ENCODE measurements around the gene POLD2.
A peak's percentile ranks its signal among the peaks of the same experiment; 100 is the strongest.

Gene POLD2

DNA sequence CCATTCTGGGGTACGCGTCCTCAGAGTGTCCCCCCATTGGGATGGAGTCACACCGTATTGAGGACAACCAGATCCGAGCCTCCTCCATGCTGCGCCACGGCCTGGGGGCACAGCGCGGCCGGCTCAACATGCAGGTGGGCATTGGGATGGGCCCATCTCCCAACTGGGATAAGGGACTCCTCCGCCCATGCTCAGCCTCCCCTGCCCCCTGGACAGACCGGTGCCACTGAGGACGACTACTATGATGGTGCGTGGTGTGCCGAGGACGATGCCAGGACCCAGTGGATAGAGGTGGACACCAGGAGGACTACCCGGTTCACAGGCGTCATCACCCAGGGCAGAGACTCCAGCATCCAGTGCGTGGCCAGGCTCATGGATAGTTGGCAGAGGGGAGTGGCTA lies 13.4 kb downstream of the POLD2 start:
- TF ChIP-seq, protein P1, sequence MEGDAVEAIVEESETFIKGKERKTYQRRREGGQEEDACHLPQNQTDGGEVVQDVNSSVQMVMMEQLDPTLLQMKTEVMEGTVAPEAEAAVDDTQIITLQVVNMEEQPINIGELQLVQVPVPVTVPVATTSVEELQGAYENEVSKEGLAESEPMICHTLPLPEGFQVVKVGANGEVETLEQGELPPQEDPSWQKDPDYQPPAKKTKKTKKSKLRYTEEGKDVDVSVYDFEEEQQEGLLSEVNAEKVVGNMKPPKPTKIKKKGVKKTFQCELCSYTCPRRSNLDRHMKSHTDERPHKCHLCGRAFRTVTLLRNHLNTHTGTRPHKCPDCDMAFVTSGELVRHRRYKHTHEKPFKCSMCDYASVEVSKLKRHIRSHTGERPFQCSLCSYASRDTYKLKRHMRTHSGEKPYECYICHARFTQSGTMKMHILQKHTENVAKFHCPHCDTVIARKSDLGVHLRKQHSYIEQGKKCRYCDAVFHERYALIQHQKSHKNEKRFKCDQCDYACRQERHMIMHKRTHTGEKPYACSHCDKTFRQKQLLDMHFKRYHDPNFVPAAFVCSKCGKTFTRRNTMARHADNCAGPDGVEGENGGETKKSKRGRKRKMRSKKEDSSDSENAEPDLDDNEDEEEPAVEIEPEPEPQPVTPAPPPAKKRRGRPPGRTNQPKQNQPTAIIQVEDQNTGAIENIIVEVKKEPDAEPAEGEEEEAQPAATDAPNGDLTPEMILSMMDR (IDR thresholded peaks at IDR 0.05; ENCODE audit: low read depth, low read length): no peak
- Histone ChIP-seq H3K27me3 (no peaks in the 10 kb centered on the region), H3K4me1 (no peaks in the 10 kb centered on the region), H3K4me3 (ENCODE audit: low read depth, low read length) (no peak overlapping the region), H3K9me3 (no peaks in the 10 kb centered on the region), H3K36me3 (peaks cover 13% of the 10 kb centered on the region)
- DNase-seq: no peak

DNA sequence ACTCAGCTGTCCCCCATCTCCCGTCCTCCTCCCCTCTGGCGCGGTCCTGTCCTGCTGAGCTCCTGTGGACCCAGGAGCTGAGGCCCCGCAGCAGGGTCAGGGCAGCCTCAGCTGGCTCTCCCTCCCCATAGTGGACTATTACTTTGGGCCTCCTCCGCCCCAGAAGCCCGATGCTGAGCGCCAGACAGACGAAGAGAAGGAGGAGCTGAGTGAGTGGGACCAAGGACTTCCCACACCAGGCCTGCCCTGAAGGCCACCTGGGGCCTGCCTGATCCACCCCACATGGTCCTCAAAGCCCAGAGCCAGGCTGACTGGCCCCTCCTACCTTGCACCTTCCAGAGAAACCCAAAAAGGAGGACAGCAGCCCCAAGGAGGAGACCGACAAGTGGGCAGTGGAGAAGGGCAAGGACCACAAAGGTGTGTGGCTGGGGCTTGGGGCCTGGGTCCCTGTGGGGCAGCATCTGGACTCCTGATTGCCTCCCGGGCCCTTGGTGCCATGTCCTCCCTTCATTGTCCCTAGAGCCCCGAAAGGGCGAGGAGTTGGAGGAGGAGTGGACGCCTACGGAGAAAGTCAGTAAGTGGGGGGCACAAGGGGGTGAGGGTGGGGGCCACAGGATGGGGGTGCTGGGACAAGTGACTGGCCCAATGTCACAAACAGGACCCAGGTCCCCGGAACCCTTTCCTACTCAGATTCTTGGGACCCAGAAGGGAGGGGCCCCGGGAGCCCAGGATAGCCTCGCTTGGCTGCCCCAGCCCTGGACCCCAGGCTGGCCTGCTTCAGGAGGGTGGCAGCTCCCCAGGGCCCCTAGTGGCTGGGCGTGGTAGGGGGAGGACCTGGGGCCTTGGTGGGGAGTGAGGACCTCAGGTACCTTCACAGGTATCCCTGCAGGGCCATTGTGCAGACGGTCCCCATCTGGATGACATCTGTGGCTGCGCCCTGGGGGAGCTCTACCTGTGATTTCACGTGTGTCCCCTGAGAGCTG lies 14.3 kb downstream of the POLD2 start:
- DNase-seq: no peak
- no peaks in the 10 kb centered on the region for H3K27me3 ChIP-seq
- peaks cover 3% of the 10 kb centered on the region for H3K36me3 ChIP-seq
- H3K9me3 ChIP-seq: no peaks in the 10 kb centered on the region
- H3K4me1 ChIP-seq: no peaks in the 10 kb centered on the region
- no peak overlapping the region for H3K4me3 ChIP-seq (ENCODE audit: low read depth, low read length)
- TF ChIP-seq, protein P1 (IDR thresholded peaks at IDR 0.05; ENCODE audit: low read depth, low read length): peak; percentile 12; the same call in 1 of the 2 replicates

DNA sequence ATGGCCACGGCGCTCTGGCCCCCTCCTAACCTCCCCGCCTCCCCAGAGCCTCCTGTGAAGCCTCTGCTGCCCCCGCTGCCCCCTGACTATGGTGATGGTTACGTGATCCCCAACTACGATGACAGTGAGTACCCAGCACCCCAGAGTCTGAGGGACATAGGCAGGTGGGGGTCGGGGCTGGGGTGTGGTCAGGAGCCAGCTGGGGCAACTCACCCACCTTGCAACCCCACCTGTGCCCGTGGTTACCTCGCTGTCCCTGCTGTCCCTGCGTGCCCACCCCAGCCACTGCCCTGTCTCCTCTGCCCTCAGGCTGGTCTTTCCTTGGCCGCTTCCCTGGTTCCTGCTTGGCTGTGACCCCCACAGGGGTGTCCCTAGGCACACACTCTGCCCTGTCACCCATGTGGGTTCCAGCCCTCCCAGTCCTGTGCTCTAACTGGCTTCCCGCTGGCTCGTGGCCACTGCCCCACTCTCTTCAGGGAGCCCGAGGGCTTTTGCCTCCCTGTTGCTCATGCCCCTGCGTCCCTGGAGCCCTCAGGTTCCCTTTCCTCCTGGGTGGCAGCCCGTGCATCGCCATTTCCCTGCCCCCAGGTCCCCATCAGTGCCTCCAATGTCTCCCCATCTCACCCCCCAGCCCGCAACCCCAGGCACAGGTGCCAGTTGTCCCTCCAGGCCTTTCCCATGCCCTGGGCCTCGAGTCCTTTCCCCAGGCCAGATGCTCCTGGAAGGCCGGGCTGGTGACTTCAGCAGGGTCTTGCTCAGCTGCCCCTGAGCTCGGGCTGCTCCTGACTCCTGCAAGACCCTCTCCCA lies 15.2 kb downstream of the POLD2 start:
- no peak for DNase-seq
- TF ChIP-seq, protein P1 (IDR thresholded peaks at IDR 0.05; ENCODE audit: low read depth, low read length): no peak
- Histone ChIP-seq H3K4me3 (ENCODE audit: low read depth, low read length) (no peak overlapping the region), H3K9me3 (no peaks in the 10 kb centered on the region), H3K4me1 (no peaks in the 10 kb centered on the region), H3K27me3 (no peaks in the 10 kb centered on the region; the same call in 1 of the 2 replicates), H3K36me3 (no peaks in the 10 kb centered on the region)

DNA sequence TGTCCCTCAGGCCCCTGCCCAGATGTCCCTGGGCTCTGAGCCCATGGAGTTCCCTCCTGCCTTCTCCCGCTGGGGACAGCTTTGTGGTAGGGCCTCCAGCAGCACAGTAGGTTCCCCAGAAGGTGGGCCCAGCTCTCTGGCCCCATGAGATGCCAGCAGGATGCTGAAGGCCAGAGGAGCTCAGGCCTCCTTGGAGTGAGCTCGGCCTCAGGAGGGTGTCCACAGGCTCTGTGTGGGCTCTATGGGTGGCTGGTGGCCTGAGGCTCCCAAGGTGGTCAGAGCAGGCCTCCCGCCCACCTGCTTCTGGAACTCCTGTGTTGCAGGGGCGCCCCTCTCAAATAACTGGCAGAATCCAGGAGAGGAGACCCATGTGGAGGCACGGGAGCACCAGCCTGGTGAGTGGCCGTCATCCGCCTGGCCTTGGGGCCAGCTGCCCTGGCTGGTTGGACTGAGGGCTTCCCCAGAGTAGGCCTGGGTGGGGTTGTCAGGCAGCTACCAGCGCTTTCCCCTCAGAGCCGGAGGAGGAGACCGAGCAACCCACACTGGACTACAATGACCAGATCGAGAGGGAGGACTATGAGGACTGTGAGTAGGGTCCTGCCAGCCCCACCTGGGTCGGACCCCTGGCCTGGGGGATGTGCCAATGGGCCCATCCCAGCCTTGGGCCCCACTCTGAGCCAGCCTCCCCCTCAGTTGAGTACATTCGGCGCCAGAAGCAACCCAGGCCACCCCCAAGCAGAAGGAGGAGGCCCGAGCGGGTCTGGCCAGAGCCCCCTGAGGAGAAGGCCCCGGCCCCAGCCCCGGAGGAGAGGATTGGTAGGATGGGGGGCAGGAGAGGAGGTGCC lies 16.0 kb downstream of the POLD2 start:
- H3K36me3 ChIP-seq: no peaks in the 10 kb centered on the region
- TF ChIP-seq, protein P1 (IDR thresholded peaks at IDR 0.05; ENCODE audit: low read depth, low read length): no peak
- H3K4me1 ChIP-seq: no peaks in the 10 kb centered on the region
- H3K4me3 ChIP-seq (ENCODE audit: low read depth, low read length): no peak overlapping the region
- H3K27me3 ChIP-seq: no peaks in the 10 kb centered on the region; the same call in 1 of the 2 replicates
- no peak for DNase-seq
- no peaks in the 10 kb centered on the region for H3K9me3 ChIP-seq

DNA sequence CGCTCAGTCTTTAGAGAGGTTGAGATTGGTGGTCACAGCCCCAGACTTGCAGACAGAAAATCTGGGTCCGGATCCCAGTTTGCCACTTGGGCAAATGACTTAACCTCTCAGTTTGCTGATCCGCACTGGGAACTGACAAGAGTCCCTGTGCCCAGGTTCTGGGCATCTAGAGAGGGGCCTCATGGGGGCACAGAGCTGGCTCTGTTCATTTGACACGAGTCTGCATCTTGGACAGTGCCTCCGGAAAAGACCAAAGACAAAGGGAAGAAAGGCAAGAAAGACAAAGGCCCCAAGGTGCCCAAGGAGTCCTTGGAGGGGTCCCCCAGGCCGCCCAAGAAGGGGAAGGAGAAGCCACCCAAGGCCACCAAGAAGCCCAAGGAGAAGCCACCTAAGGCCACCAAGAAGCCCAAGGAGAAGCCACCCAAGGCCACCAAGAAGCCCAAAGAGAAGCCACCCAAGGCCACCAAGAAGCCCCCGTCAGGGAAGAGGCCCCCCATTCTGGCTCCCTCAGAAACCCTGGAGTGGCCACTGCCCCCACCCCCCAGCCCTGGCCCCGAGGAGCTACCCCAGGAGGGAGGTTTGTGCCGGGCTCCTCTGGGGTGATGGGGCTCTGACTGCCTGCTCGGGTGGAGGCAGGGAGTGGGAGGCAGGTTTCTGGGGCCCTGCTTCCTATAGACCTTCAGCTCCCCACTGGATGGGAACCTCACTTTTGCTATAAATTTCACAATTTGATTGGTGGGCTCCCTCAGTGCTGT lies 16.9 kb downstream of the POLD2 start:
- Histone ChIP-seq H3K36me3 (no peaks in the 10 kb centered on the region), H3K9me3 (no peaks in the 10 kb centered on the region), H3K4me3 (ENCODE audit: low read depth, low read length) (no peak overlapping the region), H3K27me3 (no peaks in the 10 kb centered on the region; the same call in 1 of the 2 replicates), H3K4me1 (no peaks in the 10 kb centered on the region)
- no peak for DNase-seq
- TF ChIP-seq, protein P1 (IDR thresholded peaks at IDR 0.05; ENCODE audit: low read depth, low read length): no peak

All from BE2C (cell line).